HCT116 (cell line): Measurements from ENCODE around the gene RBM39. TPM values are rescaled to one million over a fixed set of nuclear protein-coding genes. Genes with fewer than 3 reads are reported as not detected.
A peak's percentile ranks its signal among the peaks of the same experiment; 100 is the strongest.
"Not testable (repeated sequence)": the region's sequence is repeated elsewhere in the genome, so short reads cannot be mapped to it uniquely, and the experiment has no call there.

Experiments
- ATAC-seq: fragments of 200-7000 bp; cut with Tn5 transposase; 2 replicates; pipeline ENCODE4 v1.9.1; 2020; ENCODE audit warnings: mild to moderate bottlenecking, moderate library complexity
- BruUV-seq: library from RNA; stranded (reverse); fragments of 400-500 nt; replicated peaks from 2 replicates; lab custom pipeline; 2021; lab: Mats Ljungman, UMichigan
- CTCF ChIA-PET: fragments of 300-600 bp; sonication (Branson Sonifier 250); formaldehyde crosslinking; loops from one replicate; lab custom pipeline; 2021; ENCODE audit warnings: antibody characterized with exemption; lab: Charles Lee
- POLR2A ChIA-PET: fragments of 300-600, 350-600 bp; sonication (Branson Sonifier 250); formaldehyde crosslinking; loops from one replicate; lab custom pipeline; 2021; ENCODE audit warnings: antibody characterized with exemption; lab: Charles Lee
- RAD21 ChIA-PET, 2 experiments: fragments of 300-600 bp; sonication (Branson Sonifier 250); formaldehyde crosslinking; loops; one replicate each; lab custom pipeline; 2023; ENCODE audit warnings: low total read pairs in 2 of 2; ENCODE audit not compliant: uncharacterized antibody in 2 of 2, unreplicated experiment in 2 of 2, low non-redundant PET in 1 of 2; lab: Charles Lee
- DNase-seq: peaks from one replicate; pipeline ENCODE4 v3.0.0-alpha.2; 2010; ENCODE audit warnings: low read depth, low spot score
- H2AFZ ChIP-seq: fragments of 200-600 bp; shearing (Covaris generic), sonication (generic); 2 replicates; pipeline ENCODE4 v1.6.1; 2017; ENCODE audit warnings: low read depth, mixed run types, mixed read lengths, antibody characterized with exemption, low read length; ENCODE audit not compliant: poor library complexity, severe bottlenecking
- H3K27ac ChIP-seq: 2 replicates; pipeline ENCODE4 v1.5.1; 2012; ENCODE audit warnings: low read depth, low read length
- H3K27me3 ChIP-seq: fragments of 200-600 bp; sonication (generic); 2 replicates; pipeline ENCODE4 v1.6.1; 2016; ENCODE audit warnings: mixed run types, low read length, mixed read lengths; ENCODE audit not compliant: insufficient read depth
- H3K36me3 ChIP-seq, 2 experiments: fragments of 200-500 bp in 1 of 2; fragments of 200-600 bp in 1 of 2; sonication (Bioruptor generic) in 1 of 2; sonication (generic) in 1 of 2; 2 replicates each; pipeline versions ENCODE4 v1.5.1 to v1.6.1; 2014 to 2016; ENCODE audit warnings: low read length in 2 of 2, inconsistent platforms in 1 of 2, mixed read lengths in 1 of 2, mixed run types in 1 of 2; ENCODE audit not compliant: insufficient read depth in 2 of 2, control insufficient read depth in 1 of 2
- H3K4me1 ChIP-seq, 2 experiments: fragments of 200-600 bp in 1 of 2; sonication (generic) in 1 of 2; 2 replicates each; pipeline versions ENCODE4 v1.5.1 to v1.6.1; 2012 to 2017; ENCODE audit warnings: low read length in 2 of 2, inconsistent platforms in 1 of 2, mild to moderate bottlenecking in 1 of 2, mixed read lengths in 1 of 2, mixed run types in 1 of 2, moderate library complexity in 1 of 2; ENCODE audit not compliant: insufficient read depth in 2 of 2, control insufficient read depth in 1 of 2
- H3K4me2 ChIP-seq: fragments of 200-600 bp; sonication (generic); 2 replicates; pipeline ENCODE4 v1.6.1; 2017; ENCODE audit warnings: mixed run types, low read length, mixed read lengths
- H3K4me3 ChIP-seq, 2 experiments: fragments of 200-600 bp in 1 of 2; sonication (generic) in 1 of 2; replicated peaks in 1 of 2; 2 replicates each; pipeline ENCODE4 v1.5.1; 2011 to 2016; ENCODE audit warnings: low read length in 2 of 2, control low read depth in 1 of 2, low read depth in 1 of 2, mild to moderate bottlenecking in 1 of 2, mixed read lengths in 1 of 2, mixed run types in 1 of 2
- H3K79me2 ChIP-seq: fragments of 200-600 bp; sonication (generic); 2 replicates; pipeline ENCODE4 v1.6.1; 2017; ENCODE audit warnings: mild to moderate bottlenecking, mixed run types, low read length, moderate library complexity, mixed read lengths; ENCODE audit not compliant: insufficient read depth
- H3K9ac ChIP-seq: fragments of 200-600 bp; sonication (generic); 2 replicates; pipeline ENCODE4 v1.6.1; 2016; ENCODE audit warnings: low read length, mixed read lengths
- H3K9me2 ChIP-seq: fragments of 200-600 bp; sonication (generic), shearing (Covaris generic); 2 replicates; pipeline ENCODE4 v1.6.1; 2017; ENCODE audit warnings: mixed run types, mild to moderate bottlenecking, moderate library complexity; ENCODE audit not compliant: insufficient read depth
- H3K9me3 ChIP-seq, 2 experiments: fragments of 200-500 bp in 1 of 2; fragments of 200-600 bp in 1 of 2; sonication (Bioruptor generic) in 1 of 2; sonication (generic) in 1 of 2; 2 replicates each; pipeline ENCODE4 v1.6.1; 2014 to 2017; ENCODE audit warnings: low read length in 2 of 2, mixed read lengths in 2 of 2, inconsistent platforms in 1 of 2, low read depth in 1 of 2, mild to moderate bottlenecking in 1 of 2, mixed run types in 1 of 2, moderate library complexity in 1 of 2; ENCODE audit not compliant: control insufficient read depth in 1 of 2, insufficient read depth in 1 of 2
- H4K20me1 ChIP-seq: fragments of 200-600 bp; sonication (generic), shearing (Covaris generic); 2 replicates; pipeline ENCODE4 v1.6.1; 2017; ENCODE audit warnings: mixed run types, mild to moderate bottlenecking, moderate library complexity; ENCODE audit not compliant: insufficient read depth
- CBX3 ChIP-seq: IDR thresholded peaks from 2 replicates; pipeline ENCODE4 v1.6.1; 2012; ENCODE audit warnings: low read depth
- RAD21 ChIP-seq: IDR thresholded peaks from 2 replicates; pipeline ENCODE4 v1.6.1; 2012; ENCODE audit warnings: low read depth, mild to moderate bottlenecking
- intact Hi-C: fragments of 100-400 bp; cut with micrococcal nuclease; formaldehyde crosslinking; loops from 2 replicates; pipeline ENCODE4 v1.10.0; 2022
- total RNA-seq: library from RNA; stranded (reverse); gene quantifications from one replicate; pipeline ENCODE4 v1.2.1, GENCODE V29; 2021; ENCODE audit not compliant: unreplicated experiment
- TF ChIP-seq, protein P1 (sequence below), 3 experiments: fragments of 200-600 bp in 1 of 3; sonication (generic) in 1 of 3; IDR thresholded peaks in 2 of 3; conservative IDR thresholded peaks in 1 of 3; 2 replicates each; pipeline ENCODE4 v1.5.1; 2012 to 2017; ENCODE audit warnings: low read depth in 2 of 3, low read length in 2 of 3, antibody characterized with exemption in 1 of 3, borderline replicate concordance in 1 of 3, control low read depth in 1 of 3, mild to moderate bottlenecking in 1 of 3, mixed read lengths in 1 of 3, mixed run types in 1 of 3, moderate library complexity in 1 of 3; ENCODE audit not compliant: insufficient read depth in 1 of 3

Gene RBM39
- total RNA-seq, 1 experiment from 2014 or later: 234 TPM

- H3K9me3 ChIP-seq, H3K79me2 ChIP-seq, H3K27ac ChIP-seq, RAD21 ChIA-PET, POLR2A ChIA-PET, H3K4me3 ChIP-seq, DNase-seq, ATAC-seq, H4K20me1 ChIP-seq, H3K4me1 ChIP-seq, H3K9me2 ChIP-seq, intact Hi-C loops, H2AFZ ChIP-seq, H3K4me2 ChIP-seq: not testable (repeated sequence)
- H3K36me3 ChIP-seq: peaks cover 2 to 16% of the 10 kb centered on the region in 2 experiments; a peak in 3 of 4 replicates
- CTCF ChIA-PET: interaction anchor here (0.6 to 1.0 kb wide), 2 partner anchors 198 to 223 kb away, joined by 3 to 5 read pairs; no protein-coding TSS in a partner anchor
- TF ChIP-seq, protein P1, sequence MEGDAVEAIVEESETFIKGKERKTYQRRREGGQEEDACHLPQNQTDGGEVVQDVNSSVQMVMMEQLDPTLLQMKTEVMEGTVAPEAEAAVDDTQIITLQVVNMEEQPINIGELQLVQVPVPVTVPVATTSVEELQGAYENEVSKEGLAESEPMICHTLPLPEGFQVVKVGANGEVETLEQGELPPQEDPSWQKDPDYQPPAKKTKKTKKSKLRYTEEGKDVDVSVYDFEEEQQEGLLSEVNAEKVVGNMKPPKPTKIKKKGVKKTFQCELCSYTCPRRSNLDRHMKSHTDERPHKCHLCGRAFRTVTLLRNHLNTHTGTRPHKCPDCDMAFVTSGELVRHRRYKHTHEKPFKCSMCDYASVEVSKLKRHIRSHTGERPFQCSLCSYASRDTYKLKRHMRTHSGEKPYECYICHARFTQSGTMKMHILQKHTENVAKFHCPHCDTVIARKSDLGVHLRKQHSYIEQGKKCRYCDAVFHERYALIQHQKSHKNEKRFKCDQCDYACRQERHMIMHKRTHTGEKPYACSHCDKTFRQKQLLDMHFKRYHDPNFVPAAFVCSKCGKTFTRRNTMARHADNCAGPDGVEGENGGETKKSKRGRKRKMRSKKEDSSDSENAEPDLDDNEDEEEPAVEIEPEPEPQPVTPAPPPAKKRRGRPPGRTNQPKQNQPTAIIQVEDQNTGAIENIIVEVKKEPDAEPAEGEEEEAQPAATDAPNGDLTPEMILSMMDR (IDR thresholded peaks at IDR 0.05 in 2 of 3, conservative IDR thresholded peaks at IDR 0.05 in 1 of 3; ENCODE audit: borderline replicate concordance in 1 of 3, insufficient read depth in 1 of 3, low read depth in 2 of 3, low read length in 2 of 3): peak; percentile 24 to 38 (median 25); a peak in 2 of 6 replicates
- TF ChIP-seq CBX3 (peak; percentile 48; the same call in 1 of the 2 replicates), RAD21 (peak; percentile 47)
- TF ChIP-seq, all 23 proteins: peak for 3; not testable (repeated sequence) for 20
- not testable (repeated sequence) for H3K27me3 ChIP-seq, BruUV-seq, H3K9ac ChIP-seq
Observed at GRCh38 chr20:35686872-35687271, 55.2 kb downstream of the RBM39 start.

DNA sequence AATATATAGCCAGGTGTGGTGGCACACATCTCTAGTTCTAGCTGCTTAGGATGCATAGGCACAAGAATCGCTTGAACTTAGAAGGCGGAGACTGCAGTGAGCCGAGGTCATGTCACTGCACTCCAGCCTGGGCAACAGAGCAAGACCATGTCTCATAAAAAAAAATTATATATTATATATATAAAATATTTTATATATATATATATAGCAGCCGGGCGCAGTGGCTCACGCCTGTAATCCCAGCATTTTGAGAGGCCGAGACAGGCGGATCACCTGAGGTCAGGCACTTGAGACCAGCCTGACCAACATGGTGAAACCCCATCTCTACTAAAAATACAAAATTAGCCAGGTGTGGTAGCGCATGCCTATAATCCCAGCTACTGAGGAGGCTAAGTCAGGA is 56.7 kb downstream of the RBM39 start:
- peaks cover 2 to 16% of the 10 kb centered on the region in 2 experiments; a peak in 2 of 4 replicates for H3K36me3 ChIP-seq
- H4K20me1 ChIP-seq, ATAC-seq, H3K9ac ChIP-seq, H3K27me3 ChIP-seq, H3K79me2 ChIP-seq, intact Hi-C loops, H3K4me2 ChIP-seq, H2AFZ ChIP-seq, H3K27ac ChIP-seq, H3K9me3 ChIP-seq, H3K4me3 ChIP-seq, RAD21 ChIA-PET, H3K9me2 ChIP-seq, DNase-seq, H3K4me1 ChIP-seq, BruUV-seq, CTCF ChIA-PET: not testable (repeated sequence)
- POLR2A ChIA-PET: interaction anchor here (0.7 kb wide), 1 partner anchor 308 kb away, joined by 4 read pairs; no protein-coding TSS in a partner anchor
